GM18907 (cell line): Measurements from ENCODE around the gene GRIA4.
A peak's percentile ranks its signal among the peaks of the same experiment; 100 is the strongest.
"Not testable (repeated sequence)": the region's sequence is repeated elsewhere in the genome, so short reads cannot be mapped to it uniquely, and the experiment has no call there.

Source experiments
- ATAC-seq: cut with Tn5 transposase; IDR thresholded peaks from one replicate; pipeline ENCODE4 v1.9.1; 2021; ENCODE audit warnings: mild to moderate bottlenecking, moderate library complexity; ENCODE audit not compliant: unreplicated experiment

Gene GRIA4

GRCh38 chr11:105856954-105857353 lies 247.1 kb downstream of the GRIA4 start:
- ATAC-seq, result no peak

- ATAC-seq, result no peak
These were observed 247.9 kb downstream of the GRIA4 start for GRCh38 chr11:105857728-105858127.

GRCh38 chr11:105858841-105859240 lies 249.0 kb downstream of the GRIA4 start:
- ATAC-seq, result no peak

- no peak for ATAC-seq
These were observed 250.2 kb downstream of the GRIA4 start for GRCh38 chr11:105860105-105860504.

GRCh38 chr11:105861225-105861624 lies 251.4 kb downstream of the GRIA4 start:
- no peak for ATAC-seq

- ATAC-seq, result peak; percentile 74
These were observed 253.0 kb downstream of the GRIA4 start for GRCh38 chr11:105862736-105863367.

GRCh38 chr11:105863523-105863922 lies 253.7 kb downstream of the GRIA4 start:
- no peak for ATAC-seq

- ATAC-seq, result no peak
These were observed 257.9 kb downstream of the GRIA4 start for GRCh38 chr11:105867742-105868141.

GRCh38 chr11:105868762-105869285 lies 259.0 kb downstream of the GRIA4 start:
- ATAC-seq, result no peak

- no peak for ATAC-seq
These were observed 260.7 kb downstream of the GRIA4 start for GRCh38 chr11:105870516-105871113.

- no peak for ATAC-seq
These were observed 268.6 kb downstream of the GRIA4 start for GRCh38 chr11:105878510-105878909.

GRCh38 chr11:105878927-105879326 lies 269.1 kb downstream of the GRIA4 start:
- ATAC-seq, result not testable (repeated sequence)

- no peak for ATAC-seq
These were observed 271.2 kb downstream of the GRIA4 start for GRCh38 chr11:105881027-105881426.

- no peak for ATAC-seq
These were observed 274.6 kb downstream of the GRIA4 start for GRCh38 chr11:105884436-105884835.

GRCh38 chr11:105891685-105892084 lies 281.8 kb downstream of the GRIA4 start:
- ATAC-seq, result no peak

- no peak for ATAC-seq
These were observed 287.3 kb downstream of the GRIA4 start for GRCh38 chr11:105897161-105897560.

GRCh38 chr11:105899772-105900171 lies 289.9 kb downstream of the GRIA4 start:
- ATAC-seq, result no peak

GRCh38 chr11:105900515-105901035 lies 290.7 kb downstream of the GRIA4 start:
- no peak for ATAC-seq

GRCh38 chr11:105903113-105903512 lies 293.2 kb downstream of the GRIA4 start:
- ATAC-seq, result no peak

GRCh38 chr11:105906517-105906916 lies 296.6 kb downstream of the GRIA4 start:
- ATAC-seq, result no peak

GRCh38 chr11:105907319-105907718 lies 297.4 kb downstream of the GRIA4 start:
- no peak for ATAC-seq

GRCh38 chr11:105910095-105910715 lies 300.3 kb downstream of the GRIA4 start:
- ATAC-seq, result no peak
